ENCODE measurements around the gene ARL5C.
"Not testable (repeated sequence)": the region's sequence is repeated elsewhere in the genome, so short reads cannot be mapped to it uniquely, and the experiment has no call there.

Gene ARL5C

DNA sequence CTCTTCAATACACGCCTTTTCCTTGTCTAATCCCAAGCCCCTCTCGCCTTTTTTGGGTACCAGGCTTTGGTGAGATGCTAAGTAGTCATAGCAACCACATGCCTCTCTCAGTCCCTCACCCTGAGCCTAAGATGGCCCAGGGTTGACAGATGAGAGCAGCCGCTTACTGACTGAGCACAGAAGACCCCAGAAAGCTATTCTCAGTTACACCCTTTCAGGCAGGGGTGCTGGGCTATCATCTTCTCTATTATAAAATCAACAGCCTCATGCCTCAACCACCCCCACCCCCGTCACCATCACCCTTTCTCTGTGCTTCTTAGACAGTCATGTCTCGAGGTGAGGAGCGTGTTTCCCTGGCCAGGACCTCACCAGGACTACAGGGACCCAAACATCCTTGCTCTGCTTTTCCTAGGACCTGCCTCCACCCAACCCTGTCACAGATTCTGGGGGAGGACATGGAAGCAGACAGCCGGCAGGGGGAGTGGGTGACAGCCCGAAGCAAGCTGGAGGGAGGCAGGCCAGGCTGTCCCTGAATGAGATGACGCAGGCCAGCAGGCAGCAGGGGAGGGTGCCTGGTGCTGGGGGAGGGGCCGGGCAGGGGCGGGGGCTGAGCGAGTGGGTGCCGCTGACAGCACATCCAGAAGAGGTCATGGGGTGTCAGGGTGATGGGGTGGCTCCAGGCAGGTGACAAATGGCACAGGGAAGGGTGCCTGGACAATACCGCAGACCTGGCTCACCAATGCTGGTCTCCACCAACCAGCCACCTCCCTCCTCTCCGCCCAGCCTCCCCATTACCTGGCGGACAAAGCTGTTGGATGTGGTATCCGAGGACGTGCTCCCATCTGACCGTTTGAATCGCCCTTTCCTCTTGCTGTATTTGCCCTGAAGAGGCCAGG lies 28.4 kb upstream of the ARL5C start:
- DNase-seq (ENCODE audit: low spot score): no peak

DNA sequence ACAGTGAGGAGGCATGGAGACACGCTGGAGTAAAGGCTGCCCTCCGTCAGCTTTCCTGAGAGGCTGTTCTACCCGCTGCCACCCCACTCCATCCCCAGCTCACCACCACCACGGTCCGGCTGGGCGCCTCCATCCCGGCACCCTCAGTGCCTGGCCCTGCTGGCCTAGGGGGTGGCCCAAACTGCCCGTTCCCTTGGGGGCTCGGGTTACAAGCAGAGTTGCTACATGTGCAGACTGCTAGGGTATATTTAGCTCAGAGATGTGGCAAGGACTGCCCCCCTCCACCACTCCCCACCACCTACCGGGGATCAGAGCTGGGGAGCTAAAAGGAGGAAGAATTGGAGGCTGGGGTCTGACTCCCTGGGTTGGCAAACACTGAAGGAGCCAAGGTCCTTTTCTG lies 27.4 kb upstream of the ARL5C start:
- DNase-seq (ENCODE audit: low spot score): no peak

DNA sequence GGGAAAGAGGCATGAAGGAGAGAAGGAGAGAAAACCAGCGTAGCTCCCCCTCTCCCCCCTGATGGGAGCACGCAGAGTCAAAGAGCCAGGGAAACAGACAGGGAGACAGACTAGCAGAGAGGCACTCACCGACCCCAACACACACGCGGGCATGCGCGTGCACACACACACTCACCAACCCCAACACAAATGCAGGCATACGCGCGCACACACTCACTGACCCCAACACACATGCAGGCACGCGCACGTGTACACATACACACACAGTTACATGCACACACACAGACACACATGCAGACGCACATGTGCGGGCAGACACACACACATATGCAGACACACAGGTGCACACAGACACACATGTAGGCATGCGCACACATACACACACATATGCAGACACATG lies 26.9 kb upstream of the ARL5C start:
- DNase-seq (ENCODE audit: low spot score): no peak

DNA sequence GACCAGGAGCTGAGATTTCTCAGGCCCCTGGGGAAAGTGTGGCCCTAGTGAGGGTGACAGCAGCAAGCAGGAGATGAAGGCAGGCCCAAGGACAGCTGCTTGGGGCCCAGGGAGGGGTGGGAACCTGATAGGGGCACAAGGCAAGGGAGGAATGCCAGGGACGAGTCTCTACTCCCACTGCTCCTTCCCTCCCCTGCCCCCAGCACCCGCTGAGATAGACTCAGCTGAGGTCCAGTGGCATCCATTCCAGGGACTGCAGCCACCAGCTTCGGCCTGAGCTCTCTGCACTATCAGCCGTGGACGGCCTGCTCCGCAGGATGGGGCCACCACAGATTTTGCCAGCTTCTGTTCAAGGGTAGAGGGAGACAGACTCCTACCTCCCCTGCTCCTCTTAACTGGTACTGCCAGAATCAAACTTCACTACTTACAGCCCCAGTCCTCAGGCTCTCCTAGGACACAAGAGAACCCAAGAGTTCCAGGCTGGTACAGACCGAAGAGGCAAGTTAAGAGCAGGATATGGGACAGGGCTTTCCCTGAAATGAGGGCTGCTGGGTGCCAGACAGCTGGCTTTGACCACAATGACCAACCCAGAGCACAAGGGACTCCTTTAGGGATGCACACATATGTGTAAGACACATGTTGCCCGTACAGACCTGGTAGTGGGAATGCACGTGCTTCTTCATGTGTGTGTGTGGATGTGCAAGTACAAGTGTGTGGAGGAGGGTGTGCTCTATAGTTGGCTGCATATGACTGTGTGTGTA lies 26.0 kb upstream of the ARL5C start:
- DNase-seq (ENCODE audit: low spot score): no peak

DNA sequence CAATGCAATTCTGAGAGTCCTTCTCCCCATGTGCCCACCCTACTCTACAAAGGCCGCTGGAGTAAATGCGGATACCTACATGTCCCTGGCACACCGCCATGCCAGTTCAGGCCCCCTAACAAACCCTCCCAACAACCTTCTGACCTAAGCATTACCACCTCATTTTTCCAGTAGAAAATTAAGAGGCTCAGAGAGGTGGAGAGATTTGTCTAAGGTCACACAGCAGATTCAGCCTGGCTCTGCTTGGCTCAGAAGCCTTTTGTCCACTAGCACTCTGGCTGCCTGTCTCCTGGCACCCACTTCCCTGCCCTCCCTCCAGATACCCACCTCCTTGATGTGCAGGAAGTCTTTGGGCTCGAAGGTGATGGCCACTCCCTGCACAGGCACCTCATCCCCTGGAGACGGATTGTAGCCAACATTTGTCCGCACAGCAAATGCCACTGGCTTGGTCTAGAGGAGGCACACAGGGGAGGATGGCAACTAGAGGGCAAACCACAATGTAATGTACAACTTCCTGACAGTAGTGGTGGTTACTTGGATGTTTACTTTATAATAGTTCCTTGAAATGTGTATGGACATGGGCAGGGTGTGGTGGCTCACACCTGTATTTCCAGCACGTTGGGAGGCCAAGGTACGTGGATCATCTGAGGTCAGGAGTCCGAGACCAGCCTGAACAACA lies 21.3 kb upstream of the ARL5C start:
- DNase-seq (ENCODE audit: low spot score): no peak

DNA sequence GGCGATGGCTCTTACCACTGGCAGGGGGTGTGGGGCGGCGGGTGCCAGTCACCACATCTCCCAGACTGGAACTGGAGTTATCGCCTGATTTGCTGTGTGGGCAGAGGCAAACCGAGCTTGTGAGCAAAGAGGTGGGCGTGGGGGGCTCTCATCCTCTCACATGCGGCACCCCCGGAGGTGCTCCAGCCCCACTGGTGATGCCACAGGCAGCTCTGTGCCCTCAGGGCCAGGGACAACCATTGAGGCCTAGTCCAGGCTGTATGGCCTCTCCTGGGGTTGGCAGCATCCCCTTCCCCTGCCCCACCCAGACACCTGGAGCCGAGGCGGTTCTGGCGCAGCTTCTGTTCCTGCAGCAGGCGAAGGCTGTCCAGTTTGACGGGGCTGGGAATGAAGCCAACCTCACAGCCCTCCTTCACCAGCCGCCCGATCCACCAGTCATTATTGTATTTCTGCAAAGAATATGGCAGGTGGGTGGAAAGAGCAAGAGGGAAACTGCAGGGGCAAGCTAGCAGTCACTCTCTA lies 20.6 kb upstream of the ARL5C start:
- no peak for DNase-seq (ENCODE audit: low spot score)

DNA sequence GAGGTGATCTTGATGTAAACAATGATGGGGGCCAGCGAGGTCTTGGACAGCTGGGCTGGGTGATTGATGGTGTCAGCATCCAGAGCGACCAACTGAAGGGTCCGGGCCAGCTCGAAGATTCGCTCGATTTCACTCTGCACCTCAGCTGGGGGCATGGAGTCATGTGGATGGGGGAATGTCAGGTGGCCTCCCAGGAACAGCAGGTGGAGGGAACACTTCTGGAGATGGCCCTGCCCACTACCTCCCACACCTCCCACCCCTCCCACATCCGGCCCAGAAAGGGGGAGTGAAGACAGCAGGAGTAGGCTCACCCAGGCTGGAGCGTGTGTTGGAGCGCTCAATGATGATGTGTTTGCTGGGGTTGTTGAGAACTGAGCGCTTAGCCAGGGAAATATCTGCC lies 17.8 kb upstream of the ARL5C start:
- no peak for DNase-seq (ENCODE audit: low spot score)

DNA sequence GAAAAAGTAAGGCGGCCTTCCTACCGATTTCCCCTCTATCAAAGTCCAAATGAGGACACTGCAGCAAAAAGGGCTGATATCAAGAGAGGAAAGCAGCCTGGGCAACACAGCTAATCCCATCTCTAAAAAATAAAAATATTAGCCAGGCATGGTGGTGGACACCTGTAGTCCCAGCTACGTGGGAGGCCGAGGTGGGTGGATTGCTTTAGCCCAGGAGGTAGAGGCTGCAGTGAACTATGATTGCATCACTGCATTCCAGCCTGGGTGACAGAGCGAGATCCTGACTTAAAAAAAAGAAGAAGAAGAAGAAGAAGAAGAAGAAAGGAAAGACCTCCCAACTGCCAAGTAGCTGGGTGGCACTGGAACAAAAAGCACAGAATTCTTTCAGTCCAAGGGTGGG lies 17.1 kb upstream of the ARL5C start:
- no peak for DNase-seq (ENCODE audit: low spot score)

DNA sequence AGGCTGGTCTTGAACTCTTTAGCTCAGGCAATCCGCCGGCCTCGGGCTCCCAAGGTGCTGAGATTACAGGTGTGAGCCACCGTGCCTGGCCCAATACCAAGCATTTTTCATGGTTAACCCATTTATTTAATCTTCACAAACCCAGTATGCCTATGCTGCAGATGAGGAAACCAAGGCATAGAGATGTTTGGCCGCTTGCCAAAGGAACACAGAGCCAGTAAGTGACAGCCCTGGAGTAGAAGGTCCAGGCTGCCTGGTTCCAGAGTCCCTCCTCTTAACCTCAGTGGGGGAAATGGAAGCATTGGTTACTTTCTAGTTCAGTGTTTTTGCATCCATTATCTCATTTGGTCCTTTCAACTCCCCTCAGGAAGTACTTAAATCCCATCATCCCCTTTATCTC lies 15.3 kb upstream of the ARL5C start:
- DNase-seq (ENCODE audit: low spot score): no peak

DNA sequence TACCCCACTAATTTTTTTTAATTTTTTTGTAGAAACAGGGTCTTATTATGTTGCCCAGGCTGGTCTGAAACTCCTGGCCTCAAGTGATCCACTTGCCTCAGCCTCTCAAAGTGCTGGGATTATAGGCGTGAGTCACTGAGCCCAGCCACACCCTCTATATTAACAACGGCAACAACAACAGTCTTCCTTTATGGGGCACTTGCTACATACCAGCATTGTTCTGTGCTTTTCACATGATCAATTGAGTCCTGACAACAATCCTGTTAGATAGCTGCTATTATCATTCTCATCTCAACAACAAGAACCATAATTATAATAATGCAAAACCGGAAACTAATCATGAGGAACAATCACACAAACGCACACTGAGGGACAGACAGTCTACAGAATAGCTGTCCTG lies 12.6 kb upstream of the ARL5C start:
- no peak for DNase-seq (ENCODE audit: low spot score)

DNA sequence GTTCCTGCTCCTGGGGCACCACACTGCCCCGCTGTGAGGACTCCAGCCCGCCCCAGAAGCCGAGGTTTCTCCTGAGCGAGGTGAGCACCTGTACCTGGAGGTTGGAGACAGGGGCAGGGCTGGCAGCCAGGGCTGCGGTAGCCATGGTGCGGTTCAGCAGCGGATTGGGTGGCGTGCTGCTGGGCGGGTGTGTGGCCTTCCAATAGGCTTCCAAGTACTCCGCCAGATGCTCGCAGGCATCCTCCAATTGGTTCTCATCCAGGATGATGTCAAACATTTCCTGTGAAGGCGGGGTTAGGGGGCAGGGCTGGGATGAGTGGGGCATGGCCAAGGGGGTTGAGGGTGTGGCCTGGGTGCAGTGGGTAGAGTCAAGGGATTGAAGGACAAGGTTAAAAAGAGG lies 11.3 kb upstream of the ARL5C start:
- DNase-seq (ENCODE audit: low spot score): no peak

DNA sequence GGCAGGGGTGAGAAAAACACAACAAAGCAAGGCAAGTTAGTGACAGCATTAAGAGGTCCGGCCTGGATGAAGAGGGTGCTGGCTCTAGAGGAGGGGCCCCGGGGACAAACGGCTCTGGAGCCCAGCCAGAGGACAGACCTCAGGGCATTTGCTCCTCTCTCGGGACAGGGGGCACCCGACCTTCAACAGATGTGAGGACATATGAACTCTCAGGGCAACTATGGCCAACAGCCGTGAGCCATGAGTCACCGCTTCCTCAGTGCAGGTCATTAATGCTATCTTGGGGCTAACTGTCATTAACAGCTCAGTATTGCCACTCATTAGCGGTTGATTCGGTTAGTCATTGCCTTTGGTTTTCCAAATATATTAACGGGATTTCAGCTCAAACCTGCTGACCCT lies 9.7 kb upstream of the ARL5C start:
- DNase-seq (ENCODE audit: low spot score): no peak

DNA sequence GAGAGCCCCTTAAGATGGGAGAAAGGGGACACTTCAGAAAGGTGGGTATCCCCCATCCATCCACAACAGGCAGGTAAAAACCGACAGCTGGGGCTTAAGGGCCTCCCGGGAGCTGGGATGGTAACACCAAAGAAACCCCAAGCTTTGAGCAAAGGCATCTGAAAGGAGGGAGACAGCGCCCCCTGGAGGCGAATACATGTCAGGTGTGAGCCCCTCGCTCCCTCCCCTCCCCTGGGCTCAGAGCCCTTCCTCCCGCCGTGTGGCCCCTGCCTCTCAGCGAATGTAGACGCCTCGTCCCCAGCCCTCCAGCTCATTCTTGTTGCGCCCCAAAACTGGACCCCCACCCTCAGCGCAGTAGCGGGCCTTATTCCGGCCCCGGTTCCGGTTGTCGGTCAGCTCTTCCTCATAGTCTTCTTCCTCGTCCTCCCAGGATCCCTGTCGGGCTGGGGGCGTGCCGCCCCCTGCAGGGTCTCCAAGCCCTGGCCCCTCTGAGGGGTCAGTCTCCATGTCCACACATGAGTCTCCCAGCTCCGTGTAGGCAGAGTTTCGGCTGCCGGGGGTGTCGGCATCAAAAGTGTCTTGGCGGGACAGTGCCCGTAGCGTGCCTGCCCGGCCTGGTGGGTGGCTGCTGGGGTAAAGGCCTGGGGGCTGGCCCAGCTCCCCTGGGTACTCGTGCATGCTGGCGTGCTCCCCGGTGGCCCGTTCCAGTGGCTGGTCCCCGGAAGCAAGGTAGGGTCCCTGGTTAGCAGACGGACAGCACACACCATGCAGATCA lies 9.1 kb upstream of the ARL5C start:
- DNase-seq (ENCODE audit: low spot score): peak; percentile 88

DNA sequence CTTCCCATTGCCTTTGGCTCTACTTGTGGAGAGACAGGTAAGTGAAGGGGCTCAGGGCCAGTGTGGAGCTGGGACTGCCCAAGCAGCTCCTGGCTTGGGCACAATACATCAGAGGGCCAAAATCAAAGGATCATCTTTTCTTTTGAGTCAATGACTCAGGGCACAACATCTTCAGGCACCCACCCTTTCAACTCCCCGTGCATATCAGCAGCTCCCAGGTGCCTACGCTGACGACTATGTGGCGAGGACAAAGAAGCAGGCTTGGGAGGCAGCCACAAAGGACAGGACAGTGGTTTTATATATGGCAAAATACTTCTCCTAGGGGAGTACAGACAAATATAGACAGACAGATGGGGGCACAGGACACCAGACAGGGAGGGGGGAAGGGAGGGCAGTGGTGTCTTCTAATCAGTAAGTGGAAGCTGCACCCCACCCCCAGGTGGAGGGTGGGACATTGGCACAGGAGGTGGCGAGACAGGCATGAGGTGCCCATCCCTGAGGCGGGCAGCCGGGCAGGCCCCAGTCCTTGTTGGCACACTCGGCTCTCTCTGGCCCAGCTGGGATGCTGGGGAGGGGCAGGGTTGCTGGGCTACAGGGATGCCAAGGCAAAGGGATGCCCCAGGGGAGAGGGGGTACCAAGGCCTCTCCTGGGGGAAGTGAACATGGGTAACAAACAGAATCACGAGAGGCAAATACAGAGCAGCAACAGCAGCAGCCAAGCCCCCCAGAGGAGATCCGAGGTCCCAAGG lies 7.7 kb upstream of the ARL5C start:
- DNase-seq (ENCODE audit: low spot score): no peak

DNA sequence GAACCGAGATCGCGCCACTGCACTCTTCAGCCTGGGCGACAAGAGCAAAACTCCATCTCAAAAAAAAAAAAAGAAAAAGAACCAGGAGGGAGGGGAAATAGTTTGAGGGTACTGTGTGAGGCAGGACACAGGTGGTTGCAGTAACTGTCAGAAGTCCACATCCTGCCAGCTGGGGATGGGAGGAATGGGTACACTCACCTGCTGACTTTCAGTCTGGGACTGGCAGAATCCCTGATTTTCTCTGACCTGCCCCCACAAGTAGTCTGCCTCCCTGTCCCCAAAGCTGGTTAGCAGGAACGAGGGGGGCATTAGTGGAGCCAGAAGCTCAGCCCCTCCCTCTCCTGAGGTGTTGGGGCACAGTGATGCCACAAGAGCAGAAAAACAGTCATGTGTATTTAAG lies 7.1 kb upstream of the ARL5C start:
- no peak for DNase-seq (ENCODE audit: low spot score)

DNA sequence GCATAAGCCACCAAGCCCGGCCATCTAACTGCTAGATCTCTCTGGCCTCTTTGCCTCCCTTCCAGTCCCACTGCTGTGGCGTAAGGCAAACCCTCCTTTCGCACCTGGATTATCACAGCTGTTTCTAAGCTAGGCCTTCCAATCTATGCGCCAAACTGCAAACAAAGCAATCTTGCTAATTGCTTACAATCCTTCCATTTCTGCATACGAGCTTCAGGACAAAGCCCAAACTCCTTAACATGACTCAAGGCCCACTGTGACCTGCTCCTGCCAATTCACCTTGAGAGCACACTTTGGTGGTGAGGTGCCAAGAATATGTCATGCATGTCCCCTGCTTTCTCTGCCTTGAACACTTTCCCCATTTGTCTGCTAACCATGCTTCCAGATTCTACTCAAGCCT lies 6.0 kb upstream of the ARL5C start:
- no peak for DNase-seq (ENCODE audit: low spot score)

DNA sequence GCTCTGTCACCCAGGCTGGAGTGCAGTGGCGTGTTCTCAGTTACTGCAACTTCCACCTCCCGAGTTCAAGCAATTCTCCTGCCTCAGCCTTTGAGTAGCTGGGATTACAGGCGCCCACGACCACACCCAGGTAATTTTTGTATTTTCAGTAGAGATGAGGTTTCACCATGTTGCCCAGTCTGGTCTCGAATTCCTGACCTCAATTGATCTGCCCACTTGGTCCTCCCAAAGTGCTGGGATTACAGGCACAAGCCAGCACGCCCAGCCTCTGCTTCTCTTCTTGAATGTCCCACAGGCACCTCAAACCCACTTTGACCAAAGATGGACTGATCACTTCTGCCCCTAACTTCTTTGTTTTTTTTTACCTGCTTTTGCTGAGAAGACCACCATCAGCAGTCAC lies 4.6 kb upstream of the ARL5C start:
- no peak for DNase-seq (ENCODE audit: low spot score)

DNA sequence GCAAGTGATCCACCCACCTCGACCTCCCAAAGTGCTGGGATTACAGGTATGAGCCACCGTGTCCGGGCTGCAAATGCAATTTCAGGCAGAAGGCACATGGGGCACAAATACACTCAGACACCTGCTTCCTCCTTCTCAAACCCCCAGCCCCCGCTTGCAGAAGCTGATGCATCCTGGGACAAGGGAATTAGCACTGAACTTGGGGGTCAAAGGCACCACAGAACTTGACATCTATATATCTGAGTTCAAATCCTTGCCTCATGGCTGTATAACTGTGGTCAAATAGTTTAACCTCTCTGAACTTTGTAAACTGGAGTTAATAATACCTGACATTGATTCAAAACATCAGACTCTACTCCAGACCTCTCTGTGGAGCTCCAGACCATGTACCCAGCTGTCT lies 4.1 kb upstream of the ARL5C start:
- no peak for DNase-seq (ENCODE audit: low spot score)

DNA sequence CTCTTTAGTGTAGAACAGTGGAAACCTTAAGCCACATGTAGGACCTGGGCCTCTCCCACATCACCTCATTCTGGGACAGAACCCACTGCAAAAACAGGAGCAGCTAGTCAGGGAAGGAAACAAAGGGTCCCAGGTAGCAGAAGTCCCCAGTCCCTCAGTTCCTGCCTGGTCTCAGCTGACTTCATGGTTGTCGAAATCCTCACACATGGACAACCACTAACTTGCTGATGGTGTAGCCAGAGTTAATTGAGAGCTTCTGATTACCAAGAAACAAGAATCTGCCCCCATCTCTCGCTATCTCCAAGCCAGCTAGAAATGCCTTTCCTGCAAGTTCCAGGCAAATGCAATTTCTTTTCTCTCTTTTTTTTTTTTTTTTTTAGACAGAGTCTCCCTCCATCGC lies 3.6 kb upstream of the ARL5C start:
- no peak for DNase-seq (ENCODE audit: low spot score)

DNA sequence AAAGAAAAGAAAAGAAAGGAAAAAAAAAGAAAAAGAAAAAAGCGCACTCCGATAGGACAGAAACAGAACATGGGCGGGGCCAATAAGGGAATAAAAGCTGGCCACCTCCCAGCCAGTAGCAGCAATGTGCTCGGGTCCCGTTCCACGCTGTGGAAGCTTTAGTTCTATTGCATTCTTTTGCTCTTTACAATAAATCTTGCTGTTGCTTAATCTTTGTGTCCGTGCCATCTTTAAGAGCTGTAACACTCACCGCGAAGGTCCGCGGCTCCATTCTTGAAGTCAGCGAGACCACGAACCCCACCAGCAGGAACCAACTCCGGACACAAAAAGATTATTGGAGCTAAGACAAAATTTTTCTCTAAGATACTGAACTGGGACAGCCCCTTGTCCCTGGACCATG lies 3.1 kb upstream of the ARL5C start:
- no peak for DNase-seq (ENCODE audit: low spot score)

DNA sequence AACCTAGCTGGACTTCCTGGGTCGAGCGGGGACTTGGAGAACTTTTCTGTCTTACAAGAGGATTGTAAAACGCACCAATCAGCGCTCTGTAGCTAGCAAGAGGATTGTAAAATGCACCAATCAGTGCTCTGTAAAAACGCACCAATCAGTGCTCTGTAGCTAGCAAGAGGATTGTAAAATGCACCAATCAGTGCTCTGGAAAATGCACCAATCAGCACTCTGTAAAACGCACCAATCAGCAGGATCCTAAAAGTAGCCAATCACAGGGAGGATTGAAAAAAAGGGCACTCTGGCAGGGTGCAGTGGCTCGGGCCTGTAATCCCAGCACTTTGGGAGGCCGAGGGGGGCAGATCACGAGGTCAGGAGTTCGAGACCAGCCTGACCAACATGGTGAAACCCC lies 2.5 kb upstream of the ARL5C start:
- not testable (repeated sequence) for DNase-seq (ENCODE audit: low spot score)
